SKM-1 (cell line): ENCODE results near the gene CASP12.

Experiments
- DNase-seq: peaks from one replicate; lab custom pipeline; 2025; ENCODE audit not compliant: unreplicated experiment; lab: John Stamatoyannopoulos, UW

The CASP12 gene

DNA sequence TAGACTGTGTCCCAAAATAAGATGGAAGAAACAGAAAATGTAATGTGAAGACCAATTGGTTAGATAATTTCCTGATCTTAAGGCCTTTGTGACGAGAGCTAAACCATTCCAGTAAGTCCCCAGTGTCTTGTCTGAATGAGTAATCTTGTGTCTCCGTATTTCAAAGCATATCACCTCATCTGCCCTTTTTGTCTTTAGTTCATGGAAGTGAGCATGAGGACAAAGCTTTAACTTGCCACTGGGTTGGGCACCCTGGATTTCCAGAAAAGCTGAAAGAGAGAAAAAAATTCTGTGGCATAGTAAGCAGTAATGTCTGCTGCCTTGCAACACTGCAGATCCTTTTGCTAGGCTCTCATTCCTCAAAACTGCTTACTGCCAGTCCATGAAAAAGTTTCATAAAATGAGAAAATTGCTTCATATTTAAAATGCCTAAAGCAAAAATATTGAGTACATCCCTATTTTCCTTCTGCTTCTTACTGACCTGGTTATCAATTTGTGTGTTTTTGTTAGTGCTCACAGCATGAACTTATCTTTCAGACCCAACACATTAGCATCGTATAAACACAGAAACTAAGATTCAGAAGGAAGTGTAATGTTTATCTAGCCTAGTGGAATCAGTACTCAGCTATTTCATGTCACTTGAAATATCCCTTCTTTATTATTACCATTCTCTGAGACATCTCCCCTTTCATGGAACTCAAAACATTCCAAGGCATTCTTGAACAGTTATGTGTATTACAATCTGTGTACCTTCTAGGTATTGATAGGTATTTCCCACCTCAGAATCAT lies 5.3 kb downstream of the CASP12 start:
- no peak for DNase-seq

DNA sequence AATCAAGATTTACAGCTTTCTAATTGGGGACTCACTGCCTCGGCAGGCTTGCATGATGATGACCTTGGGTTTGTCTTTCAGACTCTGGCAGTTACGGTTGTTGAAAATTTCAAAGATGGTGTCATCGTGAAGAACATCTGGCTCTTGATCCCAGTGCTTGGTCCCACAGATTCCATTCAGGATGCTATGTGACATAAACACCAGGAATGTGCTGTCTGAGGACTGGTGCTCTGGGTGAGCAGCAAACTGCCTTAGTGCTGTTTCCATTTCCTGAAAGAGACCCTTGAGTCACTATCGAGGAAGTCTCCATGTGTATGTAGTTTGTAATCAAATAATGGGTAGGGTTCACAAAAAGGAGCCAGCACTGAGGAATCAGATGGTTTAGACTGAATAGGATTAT lies 7.1 kb downstream of the CASP12 start:
- no peak for DNase-seq

- no peak for DNase-seq
These were observed 14.9 kb downstream of the CASP12 start for GRCh38 chr11:104883342-104883741.

DNA sequence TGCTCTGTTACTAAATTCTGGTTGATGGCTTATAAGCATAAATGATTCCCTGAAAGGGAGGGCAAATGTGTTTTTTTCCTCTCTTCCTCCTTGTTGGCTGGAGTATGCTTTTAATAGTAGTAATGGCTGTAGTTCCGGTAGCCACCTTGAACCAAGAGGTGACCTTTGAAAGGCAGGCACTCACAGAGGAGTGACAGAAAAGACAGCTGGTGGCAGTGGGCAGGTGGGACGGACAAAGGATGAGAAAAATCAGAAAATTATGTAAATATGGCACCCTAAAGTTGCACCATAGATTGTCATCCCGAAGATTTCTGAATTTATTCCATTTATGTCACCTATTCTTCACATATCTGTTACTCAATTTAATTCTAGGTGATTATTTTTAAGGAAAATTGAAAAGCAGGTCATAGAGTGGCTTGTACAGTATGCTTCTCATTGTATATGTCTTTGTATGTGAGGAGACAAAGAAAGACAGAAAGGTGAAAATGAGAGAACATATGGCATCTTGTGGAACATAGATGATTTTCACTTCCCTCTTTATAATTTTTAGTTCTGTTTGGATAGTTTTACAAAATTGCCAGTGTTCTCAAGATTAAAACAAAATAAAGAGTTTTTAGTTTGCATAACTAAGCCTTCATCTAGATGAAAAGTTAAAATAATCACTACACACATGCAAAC lies 17.0 kb downstream of the CASP12 start:
- DNase-seq, result no peak

- no peak for DNase-seq
These were observed 18.6 kb downstream of the CASP12 start for GRCh38 chr11:104879514-104880190.

DNA sequence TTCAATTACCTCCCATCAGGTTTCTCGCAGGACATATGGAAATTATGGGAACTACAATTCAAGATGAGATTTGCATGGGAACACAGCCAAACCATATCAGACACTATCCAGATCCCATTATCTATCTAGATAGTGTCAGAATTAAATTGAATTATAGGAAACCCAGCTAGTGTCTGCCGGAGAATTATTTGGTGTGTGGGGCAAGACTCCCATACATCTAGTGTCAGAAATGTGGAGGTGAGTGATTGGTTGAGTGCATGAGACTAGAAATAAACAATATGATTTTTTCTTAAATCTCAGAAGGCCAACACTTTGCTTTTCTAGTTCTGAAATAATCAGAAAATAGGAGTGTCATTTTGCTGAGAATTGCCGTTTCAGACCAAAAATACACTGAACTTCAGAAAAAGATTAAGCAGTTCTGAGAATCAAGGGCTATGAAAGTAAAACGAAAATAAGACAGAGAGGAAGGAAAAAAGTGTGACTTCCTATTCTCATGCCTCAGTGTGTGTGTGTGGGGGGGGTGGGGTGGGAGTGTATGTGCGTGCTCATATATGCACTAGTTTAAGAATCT lies 21.3 kb downstream of the CASP12 start:
- no peak for DNase-seq

DNA sequence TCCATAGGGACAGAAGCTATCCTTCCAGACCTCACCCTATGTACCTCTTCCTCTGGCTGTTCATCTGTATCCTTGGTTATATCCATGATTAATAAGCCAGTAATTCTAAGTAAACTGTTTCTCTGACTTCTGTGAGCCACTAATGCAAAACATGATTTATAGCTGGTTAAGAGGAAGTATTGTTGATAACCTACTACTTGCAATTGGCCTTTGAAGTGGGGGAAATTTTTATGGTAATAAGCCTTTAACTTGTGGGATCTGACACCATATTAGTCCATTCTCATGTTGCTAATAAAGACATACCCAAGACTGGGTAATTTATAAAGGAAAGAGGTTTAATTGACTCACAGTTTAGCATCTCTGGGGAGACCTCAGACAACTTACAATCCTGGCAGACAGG lies 21.9 kb downstream of the CASP12 start:
- DNase-seq, result no peak

GRCh38 chr11:104873252-104873651 lies 25.0 kb downstream of the CASP12 start:
- DNase-seq, result no peak

GRCh38 chr11:104872393-104872792 lies 25.9 kb downstream of the CASP12 start:
- DNase-seq, result no peak

- no peak for DNase-seq
These were observed 27.4 kb downstream of the CASP12 start for GRCh38 chr11:104870910-104871309.

- no peak for DNase-seq
These were observed 31.4 kb downstream of the CASP12 start for GRCh38 chr11:104866815-104867214.

DNA sequence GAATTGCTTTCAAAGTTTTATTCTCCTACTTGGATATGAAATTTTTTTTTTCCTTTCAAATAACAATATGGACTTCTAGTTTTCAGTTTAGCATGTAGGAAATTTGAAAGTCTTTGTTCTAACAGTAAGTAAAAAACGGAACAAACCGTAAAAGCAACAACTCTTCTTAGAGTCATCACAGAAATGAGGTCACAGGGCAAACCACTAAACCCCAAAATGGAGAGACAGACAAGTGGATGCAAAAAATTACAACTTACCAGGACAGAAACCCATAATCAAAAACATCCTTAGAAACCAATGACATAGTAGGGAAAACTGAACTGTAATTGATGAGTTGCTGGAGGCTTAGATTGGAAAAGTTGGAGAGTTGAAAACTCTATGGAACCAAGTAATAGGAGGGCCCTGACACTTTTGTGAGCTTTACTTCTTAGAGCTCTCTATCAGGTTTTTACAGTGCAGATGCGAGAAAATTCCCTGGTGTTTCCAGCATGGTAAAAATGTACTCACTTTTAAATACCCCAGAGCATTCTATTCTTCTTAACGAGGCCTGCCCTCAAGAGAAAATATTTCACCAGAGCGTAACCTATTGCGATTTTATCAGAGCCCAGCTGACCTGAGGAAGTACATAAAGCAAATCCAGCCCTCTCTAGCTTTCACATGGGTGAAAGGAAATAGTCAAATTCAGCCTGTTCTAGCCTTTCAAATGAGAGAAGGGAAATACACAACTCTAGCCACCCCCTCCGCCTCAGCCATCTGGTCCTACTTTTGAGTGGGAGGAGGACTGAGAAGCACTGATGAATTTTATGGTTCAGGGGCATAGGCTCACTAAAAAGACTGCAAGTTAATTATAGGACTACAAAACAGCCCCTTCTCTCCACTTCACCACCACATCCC lies 39.1 kb downstream of the CASP12 start:
- no peak for DNase-seq

GRCh38 chr11:104856607-104857006 lies 41.7 kb downstream of the CASP12 start:
- DNase-seq, result no peak

GRCh38 chr11:104855965-104856364 lies 42.3 kb downstream of the CASP12 start:
- no peak for DNase-seq

- no peak for DNase-seq
These were observed 45.0 kb downstream of the CASP12 start for GRCh38 chr11:104853276-104853675.

GRCh38 chr11:104852811-104853210 lies 45.4 kb downstream of the CASP12 start:
- no peak for DNase-seq

GRCh38 chr11:104846216-104846615 lies 52.0 kb downstream of the CASP12 start:
- no peak for DNase-seq

DNA sequence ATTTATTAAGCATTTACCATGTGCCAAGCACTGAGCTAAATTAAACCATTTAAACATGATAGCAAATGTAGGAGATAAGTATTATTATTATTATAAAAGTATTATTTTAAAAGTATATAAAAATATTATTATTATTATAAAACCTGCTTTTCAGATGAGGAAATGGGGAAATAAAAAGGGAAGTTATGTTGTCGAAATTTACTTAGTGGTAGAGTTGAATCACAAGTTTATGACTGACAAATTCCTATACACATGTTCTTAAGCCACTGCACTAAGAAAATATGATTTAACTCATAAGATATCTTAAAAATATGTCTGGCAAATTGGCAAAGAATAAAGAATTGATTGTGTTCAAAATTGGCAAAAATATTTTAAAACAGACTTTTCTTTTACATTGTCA lies 53.8 kb downstream of the CASP12 start:
- no peak for DNase-seq

DNA sequence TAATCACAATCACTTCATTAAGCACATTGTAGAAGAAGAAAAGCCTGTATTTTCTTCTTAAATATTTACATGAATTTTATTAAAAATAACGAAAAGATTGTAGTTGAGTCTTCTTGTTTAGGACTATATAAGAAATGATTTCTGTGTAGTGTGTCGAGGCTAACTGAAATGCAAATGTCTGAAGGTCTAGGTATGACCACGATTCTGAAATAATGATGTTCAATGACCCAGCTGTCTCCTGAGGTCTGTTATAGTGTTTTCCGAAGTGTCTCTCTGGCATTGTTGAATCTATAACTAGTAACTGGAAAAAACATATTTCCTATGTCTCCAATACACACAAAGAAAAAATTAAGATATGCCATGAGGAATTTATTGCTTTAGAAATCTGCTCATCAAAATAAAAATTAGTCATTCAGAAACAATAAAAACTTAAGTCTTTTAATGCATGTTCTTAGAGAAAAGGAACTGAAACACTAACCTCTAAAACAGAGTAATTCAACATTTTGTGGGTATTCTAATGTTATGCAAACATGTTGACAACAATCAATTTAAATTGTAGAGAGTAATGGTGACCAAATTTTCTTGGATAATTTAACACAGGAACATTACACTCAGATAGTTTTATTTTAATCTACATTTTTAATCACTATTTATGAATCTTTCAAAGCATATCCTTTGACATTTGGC lies 55.0 kb downstream of the CASP12 start:
- no peak for DNase-seq

DNA sequence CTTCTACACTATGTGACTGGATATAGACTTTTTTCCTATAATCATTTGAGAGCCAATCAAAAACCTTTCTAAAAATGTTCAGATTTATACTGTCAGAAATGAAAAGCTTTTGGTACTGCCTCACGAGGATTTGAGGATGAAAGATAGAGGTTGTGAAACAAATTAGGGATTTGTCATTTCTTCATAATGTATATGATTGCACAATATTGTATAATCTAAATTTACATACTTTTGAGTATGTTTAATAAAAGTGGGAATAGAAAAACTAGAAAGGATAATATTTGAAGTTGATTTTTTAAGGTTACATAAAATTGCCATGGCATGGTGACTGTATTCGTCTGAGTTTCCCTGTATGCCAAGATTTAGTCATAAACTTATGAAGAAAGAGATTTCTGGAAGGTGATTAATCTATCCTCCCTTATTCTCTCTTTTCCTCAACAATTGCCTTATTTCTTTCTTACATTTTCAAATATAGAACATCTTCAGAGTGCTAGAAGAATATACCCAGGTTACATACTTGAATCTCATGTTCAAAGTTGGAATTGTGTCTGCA lies 56.2 kb downstream of the CASP12 start:
- no peak for DNase-seq
